ENCODE results near the gene SMYD2.
"Not testable (repeated sequence)": the region's sequence is repeated elsewhere in the genome, so short reads cannot be mapped to it uniquely, and the experiment has no call there.

SMYD2 gene

DNA sequence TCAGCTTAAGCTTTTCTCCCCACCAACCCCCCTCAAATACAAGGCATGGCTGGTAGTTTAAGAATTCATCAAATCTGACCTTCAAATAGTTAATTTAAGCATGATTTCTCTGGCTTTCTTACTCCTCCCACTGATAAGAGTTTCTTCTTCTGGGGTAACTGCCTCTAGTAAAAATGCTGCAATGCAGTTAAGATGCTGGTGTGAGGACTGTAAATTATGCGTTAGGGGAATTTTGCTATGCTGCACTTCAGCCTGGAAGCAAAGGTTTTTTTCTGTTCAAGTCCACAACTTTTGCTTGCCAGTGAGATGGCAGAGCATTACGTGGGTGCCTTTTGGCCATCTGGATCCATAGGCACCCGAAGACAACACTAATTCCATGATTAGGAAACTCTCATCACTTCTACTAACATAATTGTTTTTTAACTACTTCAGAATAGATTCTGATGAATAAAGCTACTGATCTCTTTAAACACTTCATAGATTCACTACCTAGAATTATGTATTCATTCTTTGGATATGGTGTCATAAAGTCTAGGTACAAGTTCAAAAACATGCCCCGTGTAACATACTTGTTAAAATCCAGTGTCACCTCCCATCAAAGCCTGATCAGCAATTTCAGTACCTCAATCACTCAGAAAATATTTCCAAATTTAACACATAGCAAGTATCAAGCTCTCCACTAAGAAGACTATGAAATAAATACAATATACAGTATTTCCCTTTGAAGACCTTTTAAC lies 8.8 kb upstream of the SMYD2 start:
- DNase-seq, result no peak

DNA sequence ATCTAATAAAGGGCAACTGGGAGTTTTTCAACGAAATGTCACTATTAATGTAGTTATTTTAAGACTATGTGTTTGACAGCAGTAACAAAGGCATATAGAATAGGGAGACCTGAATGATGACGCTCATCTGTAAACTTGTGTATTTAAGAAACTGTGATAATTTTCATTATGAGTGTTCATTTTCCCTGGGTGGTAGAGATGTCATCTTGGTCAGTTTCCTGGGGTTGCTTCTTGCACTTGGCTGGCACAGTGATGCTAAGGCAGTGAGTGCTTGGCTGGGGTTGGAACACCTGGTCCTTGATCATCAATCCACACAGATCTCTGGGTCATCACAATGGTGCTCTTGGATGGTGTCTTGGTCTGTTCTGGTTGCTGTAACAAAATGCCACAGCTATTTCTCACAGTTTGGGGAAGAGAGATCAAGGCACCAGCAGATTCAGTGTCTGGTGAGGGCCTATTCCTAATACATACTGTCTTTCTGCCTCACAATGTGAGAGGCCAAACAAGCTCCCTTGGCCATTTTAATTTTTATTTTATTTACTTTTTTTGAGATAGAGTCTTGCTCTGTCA lies 7.9 kb upstream of the SMYD2 start:
- DNase-seq, result no peak

DNA sequence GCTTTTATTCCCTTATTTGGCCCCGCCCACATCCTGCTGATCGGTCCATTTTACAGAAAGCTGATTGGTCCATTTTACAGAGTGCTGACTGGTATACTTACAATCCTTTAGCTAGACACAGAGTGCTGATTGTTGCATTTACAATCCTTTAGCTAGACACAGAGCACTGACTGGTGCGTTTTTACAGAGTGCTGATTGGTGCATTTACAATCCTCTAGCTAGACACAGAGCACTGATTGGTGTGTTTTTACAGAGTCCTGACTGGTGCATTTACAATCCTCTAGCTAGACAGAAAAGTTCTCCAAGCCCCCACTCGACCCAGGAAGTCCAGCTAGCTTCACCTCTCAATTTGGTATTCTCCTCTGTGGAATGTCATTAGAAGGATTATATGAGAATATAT lies 5.3 kb upstream of the SMYD2 start:
- DNase-seq, result not testable (repeated sequence)

DNA sequence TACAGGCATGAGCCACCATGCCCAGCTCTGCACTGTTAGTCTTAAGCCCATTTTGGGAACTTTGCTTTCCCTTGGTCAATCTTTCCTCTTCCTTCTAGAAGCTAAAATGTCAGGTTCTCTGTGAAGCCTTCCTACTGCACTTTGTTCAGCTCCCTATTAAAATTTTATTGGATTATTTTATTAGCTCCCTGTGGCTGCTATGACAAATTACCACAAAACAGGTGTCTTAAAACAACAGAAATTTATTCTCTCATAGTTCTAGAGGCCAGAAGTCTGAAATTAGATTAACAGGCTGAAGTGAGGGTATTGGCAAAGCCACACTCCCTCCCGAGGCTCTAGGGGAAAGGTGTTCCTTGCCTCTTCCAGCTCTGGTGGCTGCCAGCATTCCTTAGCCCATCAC lies 4.2 kb upstream of the SMYD2 start:
- no peak for DNase-seq

DNA sequence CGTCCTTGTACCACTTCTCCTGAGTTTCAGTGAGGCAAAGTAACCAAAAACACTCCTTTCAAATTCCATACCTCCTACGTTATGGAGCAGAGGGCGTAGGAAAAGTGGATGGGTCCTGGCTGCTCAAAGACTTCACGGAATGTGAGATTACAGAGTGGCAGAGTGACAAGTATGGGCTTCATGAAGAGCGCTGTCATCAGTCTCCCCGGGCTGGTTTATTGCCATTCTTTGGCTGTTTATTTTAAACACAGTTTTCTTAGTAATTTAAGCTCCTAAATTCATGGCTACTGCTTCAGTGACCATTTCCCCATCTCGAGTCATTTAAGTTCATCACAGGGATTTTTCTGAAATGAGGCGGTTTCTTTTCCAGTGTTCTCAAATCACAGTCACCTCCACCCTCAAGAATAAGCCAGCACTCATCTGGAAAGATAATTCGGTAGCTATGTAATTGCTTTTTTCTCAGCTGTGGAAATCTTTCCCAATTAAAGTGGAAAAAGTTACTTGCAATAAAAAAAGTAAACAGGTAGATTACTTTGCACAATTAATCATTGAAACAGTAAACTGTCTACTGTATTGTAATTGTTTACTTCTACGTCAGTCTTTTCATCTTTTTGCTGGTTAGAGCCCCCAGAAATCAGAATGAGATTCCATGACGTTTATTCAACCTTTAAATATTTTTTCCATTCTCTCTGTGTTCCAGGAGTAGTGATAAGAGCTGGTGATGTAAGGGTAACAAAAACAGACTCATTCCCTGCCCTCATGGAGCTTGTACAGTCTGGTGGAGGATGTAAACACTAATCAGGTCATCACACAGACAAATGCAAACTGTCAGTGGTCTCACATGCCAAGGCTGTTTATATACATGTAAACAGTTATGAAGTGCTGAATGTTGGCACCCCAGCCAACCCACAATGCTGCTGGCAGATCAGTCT lies 3.0 kb upstream of the SMYD2 start:
- DNase-seq, result no peak

DNA sequence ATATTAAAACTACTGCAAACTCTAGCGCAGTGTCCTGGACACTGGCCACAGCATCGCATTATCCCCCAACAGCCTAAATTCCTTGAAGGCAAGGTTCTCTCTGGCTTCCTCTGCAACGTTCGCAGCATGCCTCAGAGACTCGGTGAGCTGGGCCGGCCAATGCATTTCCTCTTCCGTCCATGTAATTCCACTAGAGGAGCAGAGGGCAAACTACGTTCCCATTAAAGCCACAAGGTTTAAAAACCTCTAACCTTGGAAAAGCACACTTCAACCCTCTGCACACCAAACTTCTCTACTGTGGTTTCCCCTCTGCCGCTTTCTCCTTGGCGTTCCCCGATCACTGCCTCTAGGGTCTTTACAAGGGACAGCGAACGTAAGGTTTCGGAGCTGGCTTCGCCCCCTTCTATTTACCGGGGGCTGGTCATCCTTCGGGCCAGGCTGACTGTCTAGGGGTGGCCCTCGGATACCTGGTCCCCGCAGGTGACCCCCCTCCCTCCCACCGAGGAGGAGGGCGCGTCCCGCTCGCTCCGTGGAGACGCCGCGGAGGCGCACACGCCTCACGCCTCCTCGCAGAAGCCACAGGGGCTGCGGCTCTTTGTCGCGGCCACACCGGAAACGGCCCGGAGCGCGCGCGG lies 456 bp upstream of the SMYD2 start:
- no peak for DNase-seq

DNA sequence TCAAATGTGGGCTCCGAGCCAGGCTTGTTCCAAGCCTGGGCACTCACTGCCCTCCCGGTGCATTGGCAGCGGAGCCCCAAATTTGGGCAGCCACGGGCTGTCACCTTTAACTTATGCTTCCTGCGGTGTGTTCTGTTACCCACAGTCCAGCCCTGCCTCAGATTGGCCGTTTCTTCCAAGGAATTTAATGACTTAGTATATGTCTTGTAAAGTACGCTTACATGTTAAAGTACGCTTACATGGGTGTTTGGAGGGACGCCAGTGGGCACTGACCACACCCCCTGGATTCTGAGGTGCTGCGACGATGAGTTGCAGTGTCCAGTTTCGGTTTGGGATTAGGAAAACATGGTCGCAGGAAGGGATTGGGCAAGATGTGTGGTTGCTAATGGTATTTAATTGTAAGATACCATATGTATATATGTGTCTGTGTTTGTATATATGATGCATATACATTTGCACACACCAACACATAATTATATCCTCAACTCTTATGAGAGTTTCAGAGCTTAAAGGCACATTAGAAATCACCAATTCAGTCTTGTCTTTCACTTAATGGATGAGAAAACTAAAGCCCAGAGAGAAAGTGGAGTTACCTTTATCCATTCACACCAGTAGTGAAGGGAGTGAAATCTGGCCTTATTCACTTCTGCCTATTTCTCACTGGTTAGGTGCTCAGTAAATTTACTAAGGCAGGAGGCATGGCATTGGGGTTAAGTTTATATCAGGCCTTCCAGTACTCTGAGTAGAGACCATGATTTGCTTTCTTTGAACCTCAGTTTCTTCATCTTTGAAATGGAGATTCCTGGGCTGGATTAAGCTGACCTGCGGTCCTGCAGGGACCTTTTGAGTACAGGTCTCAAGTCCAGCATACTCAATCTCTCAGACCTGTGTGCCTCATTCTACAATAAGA lies 1.0 kb downstream of the SMYD2 start:
- DNase-seq, result no peak

DNA sequence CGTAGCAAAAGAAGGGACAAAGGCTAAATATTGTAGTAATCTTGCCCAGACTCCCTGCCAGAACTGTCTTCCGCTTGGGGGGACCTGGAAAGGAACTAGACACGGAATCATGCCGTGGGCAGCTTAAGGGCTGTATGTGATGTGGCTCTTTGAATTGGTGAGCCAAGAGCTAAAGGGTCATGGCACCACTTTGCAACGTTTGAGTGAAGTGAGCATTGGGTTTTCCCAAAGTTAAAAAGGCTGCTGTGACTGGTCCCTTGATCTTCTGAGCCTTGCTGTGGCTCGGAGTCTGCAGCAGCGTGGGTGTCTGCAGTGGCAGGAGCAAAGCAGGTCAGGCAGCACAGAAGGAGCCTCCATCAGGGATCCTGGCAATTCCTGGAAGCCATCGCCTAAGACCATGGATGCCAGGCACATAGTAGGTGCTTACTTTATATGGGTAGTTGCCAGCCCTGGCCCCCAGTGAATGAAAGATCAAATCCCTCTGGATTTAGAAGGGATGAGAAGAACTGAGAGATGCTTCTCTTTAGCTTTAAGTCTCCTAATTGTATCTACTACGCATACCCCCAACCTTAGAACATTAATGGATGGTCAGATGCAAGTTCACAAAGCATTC lies 1.8 kb downstream of the SMYD2 start:
- DNase-seq, result no peak

DNA sequence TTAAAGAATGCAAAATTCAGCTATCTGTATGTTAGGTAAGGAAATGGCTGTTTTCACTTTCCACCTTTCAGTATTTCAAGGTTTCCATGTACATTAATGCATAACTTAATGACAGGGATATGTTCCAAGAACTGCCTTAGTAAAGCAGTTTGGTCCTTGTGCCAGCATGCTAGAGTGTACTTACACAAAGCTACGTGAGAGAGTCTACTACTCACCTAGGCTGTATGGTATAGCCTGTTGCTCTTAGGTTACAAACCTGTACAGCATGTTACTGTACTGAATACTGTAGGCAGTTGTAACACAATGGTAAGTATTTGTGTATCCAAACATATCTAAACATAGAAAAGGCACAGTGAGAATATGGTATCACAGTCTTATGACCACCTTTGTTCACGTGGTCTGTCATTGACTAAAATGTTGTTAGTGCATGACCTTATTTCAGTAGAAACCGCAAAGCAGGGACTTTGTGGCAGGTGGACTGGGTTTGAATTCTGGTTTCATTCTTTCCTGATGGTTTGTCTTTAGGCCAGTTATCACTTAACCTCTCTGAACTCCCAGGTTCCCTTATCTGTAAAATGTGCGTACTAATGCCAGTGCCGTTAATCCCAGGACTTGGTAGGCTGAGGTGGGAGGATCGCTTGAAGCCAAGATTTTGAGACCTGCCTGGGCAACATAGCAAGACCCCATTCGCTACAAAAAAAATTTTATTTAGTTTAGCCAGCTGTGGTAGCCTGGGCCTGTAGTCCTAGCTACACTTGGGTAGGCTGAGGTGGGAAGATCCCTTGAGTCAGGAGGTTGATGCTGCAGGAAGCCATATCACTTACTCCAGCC lies 4.9 kb downstream of the SMYD2 start:
- no peak for DNase-seq

DNA sequence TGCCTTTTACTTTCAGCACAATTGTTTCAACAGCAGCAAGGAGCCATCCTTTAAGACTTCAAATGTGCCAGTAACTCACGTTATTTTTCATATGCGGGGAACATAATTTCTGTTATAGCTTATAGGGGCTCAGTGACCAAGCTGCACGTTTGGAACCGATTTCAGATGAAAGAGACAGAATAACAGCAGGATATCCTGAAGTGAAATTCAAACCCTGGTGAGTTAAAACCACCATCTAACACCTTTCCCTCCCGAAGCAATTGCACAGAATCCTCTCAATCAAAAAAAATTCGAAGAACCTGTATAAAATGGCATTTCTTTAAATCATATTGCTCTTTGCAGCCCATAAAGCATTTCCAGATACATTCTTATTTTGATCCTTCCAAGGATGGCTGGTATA lies 6.9 kb downstream of the SMYD2 start:
- DNase-seq, result no peak

DNA sequence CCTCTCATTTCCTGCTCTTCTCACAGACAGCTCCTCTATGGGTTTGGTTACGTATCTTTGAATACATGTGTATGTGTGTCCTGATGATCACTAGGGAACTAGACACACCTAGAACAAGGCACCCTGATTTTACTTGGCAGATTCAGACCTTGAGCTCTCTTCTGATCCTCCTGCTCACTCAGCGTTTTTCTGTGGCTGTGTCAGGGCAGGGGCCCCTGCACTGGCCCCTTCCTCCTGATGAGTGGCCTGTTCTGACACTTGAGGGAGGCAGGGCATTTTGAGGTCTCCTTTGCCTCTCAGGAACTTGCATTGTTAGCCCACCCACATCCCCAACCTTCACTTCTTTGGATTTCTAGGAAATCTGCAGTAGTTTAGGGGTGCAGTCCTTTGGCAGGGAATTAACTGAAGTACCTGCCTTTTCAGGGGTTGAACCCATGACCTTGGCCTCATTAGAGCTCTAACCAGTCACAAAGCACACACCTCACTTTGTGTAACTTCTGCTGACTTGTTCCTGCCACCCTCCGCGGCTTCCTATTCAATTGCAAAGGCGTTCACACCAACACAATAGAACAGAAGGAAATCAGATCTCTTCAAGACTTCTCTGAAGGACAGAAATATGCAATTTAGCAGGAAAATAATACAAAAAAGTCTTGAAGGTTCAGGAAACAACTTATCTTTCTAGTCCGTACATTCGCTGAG lies 8.8 kb downstream of the SMYD2 start:
- no peak for DNase-seq

DNA sequence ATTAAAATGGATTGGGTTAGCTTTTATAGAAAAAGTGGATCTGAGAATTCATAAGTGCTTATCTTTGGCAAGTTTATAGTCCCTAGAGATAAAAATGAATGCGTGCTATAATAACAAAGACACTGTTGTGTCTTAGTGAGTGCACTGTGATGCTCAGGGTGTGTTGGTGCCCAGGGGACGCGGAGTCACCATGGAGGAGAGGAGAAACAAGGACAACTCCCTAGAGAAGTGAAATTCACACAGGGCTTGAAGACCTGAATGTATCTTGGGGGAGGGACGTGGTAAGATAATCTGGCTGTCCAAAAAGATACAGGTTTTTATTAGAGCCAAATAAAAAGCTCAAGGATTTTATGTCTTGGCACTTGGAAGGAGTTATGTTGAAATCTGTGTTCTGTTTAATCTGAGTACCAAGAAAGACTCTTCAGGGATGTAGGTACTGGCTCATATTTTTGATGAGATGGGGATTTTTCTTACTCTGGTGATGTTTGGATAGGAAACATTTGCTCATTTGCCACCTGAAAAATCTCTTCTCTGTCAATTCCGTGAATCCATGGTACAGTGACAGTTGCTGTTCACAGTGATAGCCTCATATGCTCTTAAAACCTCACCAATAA lies 9.6 kb downstream of the SMYD2 start:
- no peak for DNase-seq

DNA sequence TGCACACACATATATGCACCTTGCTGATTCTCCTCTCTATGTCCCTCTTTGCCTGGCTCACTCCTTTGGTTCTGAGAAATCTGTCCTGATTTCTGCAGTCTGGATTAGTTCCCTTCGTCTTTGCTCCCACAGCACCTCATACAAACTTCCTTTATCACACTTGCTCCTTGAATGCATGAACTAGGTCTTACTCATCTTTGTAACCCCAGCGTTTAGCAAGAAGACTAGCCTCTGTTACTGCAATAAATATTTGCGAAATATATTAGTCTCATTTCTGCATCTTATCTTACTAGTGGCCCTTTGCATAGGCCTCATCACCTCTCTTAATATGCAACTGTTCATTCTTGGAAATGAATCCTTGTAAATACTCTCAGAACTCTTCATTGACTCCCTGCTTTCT lies 11.4 kb downstream of the SMYD2 start:
- DNase-seq, result no peak

DNA sequence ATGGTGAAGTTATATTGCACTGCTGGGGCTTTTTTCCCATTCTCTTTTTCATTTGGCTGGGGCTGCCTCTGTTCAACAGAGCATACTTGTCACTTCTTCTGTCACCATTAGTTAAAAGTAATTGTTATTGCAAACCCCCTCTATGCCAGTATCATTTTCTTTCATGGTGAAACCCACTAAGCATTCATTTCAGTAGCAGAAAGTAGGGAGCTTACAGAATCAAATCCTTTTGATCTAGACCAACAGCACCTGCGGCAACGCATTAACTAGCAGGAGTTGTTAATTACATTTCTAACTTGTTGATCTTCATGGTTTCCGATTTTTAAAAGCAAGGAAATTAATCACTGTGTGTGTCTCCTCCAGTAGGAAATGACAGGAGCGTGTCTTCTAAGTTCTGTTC lies 15.0 kb downstream of the SMYD2 start:
- DNase-seq, result no peak

DNA sequence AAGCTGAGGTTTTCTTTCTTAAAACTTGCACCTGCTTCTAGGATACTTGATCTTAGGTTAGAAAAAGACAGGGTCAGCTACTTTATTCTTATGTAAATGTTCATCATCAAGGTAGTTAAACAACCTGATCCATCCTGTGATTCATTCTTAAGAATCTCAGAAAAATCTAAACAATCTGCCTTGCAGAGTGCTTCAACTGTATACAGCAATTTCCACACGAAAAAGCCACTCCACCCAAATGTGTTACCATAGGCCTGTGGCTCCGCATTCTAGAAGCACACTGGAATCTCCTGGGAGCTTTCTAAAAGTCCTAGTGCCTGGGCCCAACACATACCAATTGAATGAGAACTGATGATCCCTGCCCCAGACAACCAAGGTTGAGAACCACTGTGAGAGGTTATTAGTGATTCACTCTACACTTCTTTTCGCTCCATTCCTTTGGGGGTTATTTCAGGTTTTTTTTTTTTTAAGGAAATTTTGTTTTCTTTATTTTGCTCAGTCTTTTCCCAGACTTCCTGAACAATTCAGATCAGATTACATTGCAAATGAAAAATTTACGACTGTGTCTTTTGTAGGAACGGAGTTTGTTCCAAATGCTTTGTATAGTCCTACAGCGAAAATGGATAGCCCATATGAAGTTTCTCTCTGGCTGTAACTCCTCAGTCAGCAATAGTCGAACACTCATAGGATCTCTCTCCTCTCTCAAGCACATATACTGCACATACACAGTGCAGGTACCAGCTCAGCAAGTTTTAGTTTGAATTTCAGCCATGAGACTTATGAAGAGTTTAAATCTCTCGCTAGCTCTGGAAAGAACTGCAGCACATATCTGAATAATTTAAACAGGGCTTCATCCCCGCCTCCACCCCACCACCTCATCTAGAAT lies 16.1 kb downstream of the SMYD2 start:
- no peak for DNase-seq

DNA sequence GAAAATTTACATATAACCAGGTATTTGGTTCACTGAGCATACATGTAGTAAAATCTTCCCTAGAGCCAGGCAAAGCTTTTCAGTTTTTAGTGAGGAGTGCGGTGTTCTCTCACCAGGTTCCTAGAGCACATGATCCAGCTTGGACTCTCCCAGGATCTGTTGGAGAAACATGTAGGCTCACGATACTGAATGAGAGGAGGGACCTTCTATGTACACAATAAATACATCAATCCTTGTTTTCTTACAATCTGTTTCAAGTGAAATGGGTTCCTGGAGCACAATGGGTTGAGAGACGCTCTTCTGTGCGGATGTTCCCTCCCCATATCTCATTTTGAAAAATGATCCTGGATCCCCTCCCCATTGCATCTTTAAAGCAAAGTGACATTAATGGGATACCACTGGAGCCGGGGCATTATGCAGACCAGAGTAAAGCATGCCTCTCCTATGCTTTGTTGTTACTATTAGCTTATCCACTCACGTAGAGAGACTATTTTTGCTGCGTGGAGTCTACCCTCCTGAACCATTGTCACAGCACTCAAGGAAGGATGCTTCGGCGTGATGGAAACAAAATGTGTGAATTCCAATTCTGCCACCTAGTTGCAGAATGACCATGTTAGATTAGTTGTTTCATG lies 19.3 kb downstream of the SMYD2 start:
- no peak for DNase-seq

DNA sequence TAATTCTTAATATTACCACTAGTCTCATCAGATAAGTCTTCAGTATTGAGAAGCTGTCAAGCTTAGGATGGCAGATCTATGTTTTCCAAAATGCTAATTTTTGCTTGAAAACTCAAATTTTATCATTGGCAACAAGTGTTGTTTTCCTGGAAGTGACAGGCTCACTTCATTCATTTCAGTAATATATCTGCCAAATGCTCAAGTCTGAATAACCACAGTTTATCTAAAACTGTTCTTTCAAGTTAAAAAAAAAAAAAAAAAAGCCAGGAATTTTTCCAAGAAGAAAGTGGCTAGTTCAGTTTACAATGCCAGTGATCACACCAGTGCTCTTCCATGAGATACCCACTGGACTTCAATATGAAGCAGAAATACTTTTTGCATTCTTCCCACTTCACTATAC lies 20.6 kb downstream of the SMYD2 start:
- DNase-seq, result no peak

All from NCI-H1930 (cell line).